Panc1 (cell line): ENCODE measurements around the gene ABCC10. TPM values are rescaled to one million over a fixed set of nuclear protein-coding genes. Genes with fewer than 3 reads are reported as not detected.

ENCODE experiments used
- ATAC-seq: fragments of 200-7000 bp; cut with Tn5 transposase; 2 replicates; pipeline ENCODE4 v1.9.1; 2020; ENCODE audit warnings: mild to moderate bottlenecking, moderate library complexity
- BruUV-seq: library from RNA; stranded (reverse); fragments of 400-500 nt; replicated peaks from 2 replicates; lab custom pipeline; 2021; lab: Mats Ljungman, UMichigan
- CTCF ChIA-PET: fragments of 300-600 bp; sonication (Branson Sonifier 250); formaldehyde crosslinking; loops from one replicate; lab custom pipeline; 2022; ENCODE audit warnings: antibody characterized with exemption; lab: Charles Lee
- POLR2A ChIA-PET: fragments of 300-600 bp; sonication (Branson Sonifier 250); formaldehyde crosslinking; loops from one replicate; lab custom pipeline; 2022; ENCODE audit warnings: antibody characterized with exemption; lab: Charles Lee
- DNase-seq: peaks from one replicate; pipeline ENCODE4 v3.0.0-alpha.2; 2010; ENCODE audit warnings: low read depth, low spot score
- H3K27ac ChIP-seq: 2 replicates; pipeline ENCODE4 v1.5.1; 2011; ENCODE audit warnings: mild to moderate bottlenecking, low read length, inconsistent platforms
- H3K27me3 ChIP-seq: fragments of 200-500 bp; sonication (Bioruptor generic); 2 replicates; pipeline ENCODE4 v1.6.0; 2014; ENCODE audit warnings: low read length, inconsistent platforms; ENCODE audit not compliant: control insufficient read depth, insufficient read depth
- H3K36me3 ChIP-seq: fragments of 200-500 bp; sonication (Bioruptor generic); 2 replicates; pipeline ENCODE4 v1.5.1; 2014; ENCODE audit warnings: inconsistent platforms, mild to moderate bottlenecking, low read length, moderate library complexity; ENCODE audit not compliant: control insufficient read depth, insufficient read depth
- H3K4me1 ChIP-seq: 2 replicates; pipeline ENCODE4 v1.5.1; 2011; ENCODE audit warnings: inconsistent platforms, mild to moderate bottlenecking, low read length, moderate library complexity; ENCODE audit not compliant: control insufficient read depth, insufficient read depth
- H3K4me3 ChIP-seq, 2 experiments: 2 replicates each; pipeline ENCODE4 v1.5.1; 2011 to 2012; ENCODE audit warnings: low read depth in 2 of 2, low read length in 2 of 2, mild to moderate bottlenecking in 2 of 2, inconsistent platforms in 1 of 2, moderate library complexity in 1 of 2
- H3K9me3 ChIP-seq: fragments of 200-500 bp; sonication (Bioruptor generic); 2 replicates; pipeline ENCODE4 v1.5.1; 2014; ENCODE audit warnings: low read depth, mild to moderate bottlenecking, inconsistent platforms, low read length, moderate library complexity; ENCODE audit not compliant: control insufficient read depth, insufficient read depth
- CTCF ChIP-seq: fragments of 450-650 bp; IDR thresholded peaks from 2 replicates; pipeline ENCODE4 v1.5.1; 2017; ENCODE audit warnings: mild to moderate bottlenecking
- POLR2AphosphoS5 ChIP-seq: IDR thresholded peaks from 2 replicates; pipeline ENCODE4 v1.6.1; 2012; ENCODE audit warnings: mild to moderate bottlenecking, low read depth, low read length, moderate library complexity
- REST ChIP-seq, 2 experiments: IDR thresholded peaks; 2 replicates each; pipeline ENCODE4 v1.6.1; 2011 to 2012; ENCODE audit warnings: low read depth in 2 of 2, control low read depth in 1 of 2, low read length in 1 of 2, mild to moderate bottlenecking in 1 of 2, moderate library complexity in 1 of 2; ENCODE audit not compliant: insufficient read depth in 1 of 2
- SIN3A ChIP-seq: IDR thresholded peaks from 2 replicates; pipeline ENCODE4 v1.6.1; 2012; ENCODE audit warnings: low read depth, mild to moderate bottlenecking, low read length, moderate library complexity, borderline replicate concordance; ENCODE audit not compliant: insufficient read depth
- TCF7L2 ChIP-seq: IDR thresholded peaks from 2 replicates; pipeline ENCODE4 v1.6.1; 2011; ENCODE audit warnings: mild to moderate bottlenecking, low read depth, low read length, inconsistent platforms
- in situ Hi-C: cut with HindIII; loops from 2 replicates; pipeline ENCODE4 v1.10.0; 2016; ENCODE audit warnings: low sequenced_read_pairs, low pct_unique_long_range_greater_than_20kb
- intact Hi-C: fragments of 100-400 bp; cut with micrococcal nuclease; formaldehyde crosslinking; loops from one replicate; pipeline ENCODE4 v1.10.0; 2022; ENCODE audit not compliant: unreplicated experiment
- total RNA-seq: library from RNA; stranded (reverse); gene quantifications from one replicate; pipeline ENCODE4 v1.2.1, GENCODE V29; 2021; ENCODE audit not compliant: unreplicated experiment

The ABCC10 gene
- total RNA-seq, 1 experiment from 2014 or later: 52.7 TPM

GRCh38 chr6:43383021-43383667, 44.2 kb upstream of the ABCC10 start:
- ATAC-seq: no peak
- TF ChIP-seq TCF7L2 (no peak), CTCF (no peak), POLR2AphosphoS5 (no peak), REST (IDR thresholded peaks at IDR 0.05; ENCODE audit: insufficient read depth in 1 of 2, low read depth in 2 of 2, low read length in 1 of 2) (no peak), SIN3A (no peak)
- no peaks in the 10 kb centered on the region for H3K9me3 ChIP-seq
- POLR2A ChIA-PET: no interaction called here
- intact Hi-C loops: no loop called here
- no peak overlapping the region for H3K4me3 ChIP-seq
- H3K36me3 ChIP-seq: no peaks in the 10 kb centered on the region
- no peaks in the 10 kb centered on the region for H3K4me1 ChIP-seq
- CTCF ChIA-PET: no interaction called here
- in situ Hi-C loops: no loop called here
- no peak for DNase-seq
- no peak overlapping the region for H3K27ac ChIP-seq
- peaks cover 4% of the 10 kb centered on the region; the same call in 1 of the 2 replicates for H3K27me3 ChIP-seq
- no TSS peak for BruUV-seq

- ATAC-seq: no peak
- POLR2A ChIA-PET: no interaction called here
- intact Hi-C loops: no loop called here
These were observed 40.8 kb upstream of the ABCC10 start for GRCh38 chr6:43386492-43386891.

More at GRCh38 chr6:43386492-43386891, 40.8 kb upstream of the ABCC10 start:
- TF ChIP-seq CTCF (no peak), POLR2AphosphoS5 (no peak), TCF7L2 (no peak), SIN3A (no peak)
- Histone ChIP-seq H3K4me3 (no peak overlapping the region), H3K36me3 (no peaks in the 10 kb centered on the region), H3K27ac (no peak overlapping the region), H3K27me3 (peaks cover 2% of the 10 kb centered on the region; the same call in 1 of the 2 replicates), H3K9me3 (no peaks in the 10 kb centered on the region), H3K4me1 (no peaks in the 10 kb centered on the region)
- no peak for DNase-seq
- CTCF ChIA-PET: no interaction called here
- in situ Hi-C loops: no loop called here
- no TSS peak for BruUV-seq
